Measurements from ENCODE around the gene CCDC92B. TPM values are rescaled to one million over a fixed set of nuclear protein-coding genes. Genes with fewer than 3 reads are reported as not detected.
"Not testable (repeated sequence)": the region's sequence is repeated elsewhere in the genome, so short reads cannot be mapped to it uniquely, and the experiment has no call there.

CCDC92B gene
- total RNA-seq, 1 donor from 2014 or later, result 1.1 TPM

DNA sequence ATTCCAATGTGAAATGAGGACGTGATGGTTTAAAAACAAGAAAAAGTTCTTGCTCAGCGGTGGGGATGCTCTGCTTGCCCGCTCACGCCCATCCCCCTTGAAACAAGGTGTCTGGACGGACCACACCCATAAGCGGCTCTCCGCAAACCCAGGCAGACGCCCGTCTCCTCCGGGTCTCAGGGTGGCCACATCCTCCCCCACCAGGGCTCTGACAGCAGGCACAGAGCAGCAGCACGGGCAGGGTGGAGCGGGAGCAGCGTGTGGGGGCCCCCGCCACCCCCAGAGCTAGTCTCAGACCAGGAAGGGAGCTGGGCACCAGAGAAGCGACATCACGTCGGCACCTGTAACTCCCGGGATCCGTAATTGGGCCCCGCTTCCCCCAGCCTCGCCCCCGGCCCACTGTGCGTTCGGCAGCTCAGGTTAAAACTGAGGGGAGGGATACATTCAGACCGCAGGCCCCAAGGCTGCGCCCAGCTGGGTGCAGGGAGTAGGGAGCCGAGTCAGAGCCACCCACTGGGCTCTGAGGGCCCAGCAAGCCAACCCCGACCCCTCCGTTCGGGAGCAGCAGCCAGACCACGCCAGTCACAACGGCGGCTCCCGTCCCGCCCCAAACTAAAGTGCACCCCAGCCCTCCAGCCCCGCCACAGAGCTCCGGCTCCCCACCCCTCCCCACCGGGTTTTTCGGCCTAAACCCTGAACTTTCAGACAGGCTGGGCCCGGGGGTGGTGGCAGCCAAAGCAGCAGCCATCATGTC is 59.9 kb downstream of the CCDC92B start:
- no peak for DNase-seq

DNA sequence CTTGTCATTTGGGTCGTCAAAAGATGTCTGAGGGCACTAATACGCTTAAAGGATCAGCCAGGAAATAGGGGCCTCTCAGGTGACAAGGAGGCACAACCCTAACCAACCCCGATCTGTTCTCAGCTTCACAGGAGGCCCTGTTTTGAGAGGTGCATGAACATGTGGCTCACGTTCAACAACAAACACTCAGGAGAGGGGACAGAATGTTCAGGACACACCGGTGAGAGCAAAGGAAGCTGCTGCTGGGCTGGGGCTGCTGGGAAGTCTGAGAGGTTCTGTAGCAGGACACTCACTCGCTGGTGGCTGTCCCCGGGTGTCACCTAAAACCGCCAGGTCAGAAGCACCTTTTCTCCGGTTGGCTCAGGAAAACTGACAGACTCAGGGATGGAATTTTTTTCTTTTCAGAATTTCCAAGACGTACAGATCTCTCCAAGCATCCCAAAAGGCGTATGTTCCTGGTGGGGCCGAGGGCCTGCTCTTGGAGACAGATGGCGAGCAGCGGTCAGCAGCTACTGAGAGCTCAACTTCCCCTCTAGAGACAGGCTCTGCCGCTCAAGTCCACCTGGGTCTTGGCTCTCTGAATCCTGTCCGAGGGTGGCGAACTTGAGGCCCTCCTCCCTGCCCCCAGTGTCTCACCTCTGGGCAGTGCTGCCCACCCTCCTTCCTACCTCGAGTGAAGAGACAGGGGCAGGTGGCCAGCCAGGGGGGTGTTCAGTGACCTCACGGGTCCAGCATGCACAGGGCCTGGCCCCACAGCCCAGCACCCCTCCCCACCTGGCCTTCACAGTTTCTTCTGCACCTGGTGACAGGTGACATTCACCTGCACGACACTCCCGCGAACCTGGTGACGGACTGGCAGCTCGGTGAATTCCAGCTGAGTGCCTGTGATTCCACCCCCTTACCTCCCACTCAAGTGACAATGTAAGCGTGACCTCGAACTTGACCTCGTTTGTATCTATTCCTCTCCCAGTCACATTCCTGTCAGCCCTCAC is 60.8 kb downstream of the CCDC92B start:
- no peak for DNase-seq

DNA sequence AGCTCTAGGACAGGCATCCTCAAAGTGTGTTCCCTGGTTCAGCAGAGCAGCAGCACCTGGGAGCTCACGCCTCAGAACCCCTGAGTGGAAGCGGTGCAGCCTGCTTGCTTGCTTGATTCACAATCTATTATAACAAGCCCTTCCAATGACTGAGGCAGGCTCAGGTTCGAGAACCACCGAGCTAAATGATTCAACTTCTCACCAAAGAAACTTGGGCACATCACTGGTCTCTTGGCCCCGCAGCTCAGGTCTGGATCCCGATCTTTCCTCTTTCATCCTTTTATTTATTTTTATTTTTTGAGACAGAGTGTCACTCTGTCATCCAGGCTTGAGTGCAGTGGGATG is 62.4 kb downstream of the CCDC92B start:
- DNase-seq, result no peak

DNA sequence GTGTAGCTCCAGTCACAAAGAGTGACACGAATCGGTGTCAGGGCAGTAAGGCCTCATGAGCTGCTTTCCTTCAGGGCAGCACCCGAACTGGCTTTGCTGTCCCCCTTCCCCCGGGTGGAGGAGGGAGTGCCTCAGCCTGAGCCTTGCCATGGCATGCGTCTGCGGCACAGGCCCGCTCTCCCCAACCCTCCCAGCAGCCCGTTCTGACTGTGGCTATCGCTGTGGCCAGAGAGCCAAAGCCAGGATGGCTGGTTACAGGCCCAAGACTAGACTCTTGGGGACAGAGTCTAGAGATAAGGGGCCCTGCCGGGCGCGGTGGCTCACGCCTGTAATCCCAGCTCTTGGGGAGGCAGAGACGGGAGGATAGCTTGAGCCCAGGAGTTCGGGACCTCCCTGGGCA is 63.8 kb downstream of the CCDC92B start:
- no peak for DNase-seq

DNA sequence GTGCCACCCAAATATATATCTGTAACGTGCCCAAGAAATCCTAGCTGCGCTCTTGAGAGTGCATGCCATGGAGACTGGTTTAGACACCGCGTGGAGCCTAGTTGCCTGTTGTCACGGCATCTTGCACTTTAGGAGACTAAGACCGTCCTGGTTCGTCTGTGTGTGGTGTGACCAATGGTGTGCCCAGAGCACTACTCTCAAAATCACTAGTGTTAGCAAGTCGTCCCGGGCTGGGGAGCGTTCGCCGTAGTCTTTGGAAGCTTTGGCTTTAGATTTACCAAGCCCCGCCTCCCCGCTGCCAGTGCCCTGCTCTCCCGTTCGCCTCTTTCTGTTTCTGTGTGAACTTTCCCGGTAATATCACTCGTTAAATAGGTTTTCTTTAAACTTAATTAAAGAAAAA is 64.9 kb downstream of the CCDC92B start:
- DNase-seq, result no peak

DNA sequence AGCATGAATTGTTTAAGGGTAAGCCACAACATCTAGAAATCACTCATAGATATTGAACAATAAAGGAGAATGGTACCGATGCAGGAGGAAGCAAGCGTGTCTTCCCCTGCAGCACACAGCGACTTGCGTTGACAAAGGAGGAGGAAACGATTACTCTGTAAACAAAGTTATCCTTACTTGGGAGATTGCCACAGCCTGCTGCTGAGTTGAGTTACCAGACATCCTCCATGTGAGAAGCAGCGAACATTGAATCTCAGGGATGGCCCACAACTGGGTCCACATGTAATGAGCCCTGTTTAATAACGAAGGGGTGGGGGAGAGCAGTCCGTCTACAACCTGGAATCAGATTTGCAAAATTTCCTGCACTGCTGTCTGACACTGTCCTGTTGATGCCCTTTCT is 65.5 kb downstream of the CCDC92B start:
- no peak for DNase-seq

DNA sequence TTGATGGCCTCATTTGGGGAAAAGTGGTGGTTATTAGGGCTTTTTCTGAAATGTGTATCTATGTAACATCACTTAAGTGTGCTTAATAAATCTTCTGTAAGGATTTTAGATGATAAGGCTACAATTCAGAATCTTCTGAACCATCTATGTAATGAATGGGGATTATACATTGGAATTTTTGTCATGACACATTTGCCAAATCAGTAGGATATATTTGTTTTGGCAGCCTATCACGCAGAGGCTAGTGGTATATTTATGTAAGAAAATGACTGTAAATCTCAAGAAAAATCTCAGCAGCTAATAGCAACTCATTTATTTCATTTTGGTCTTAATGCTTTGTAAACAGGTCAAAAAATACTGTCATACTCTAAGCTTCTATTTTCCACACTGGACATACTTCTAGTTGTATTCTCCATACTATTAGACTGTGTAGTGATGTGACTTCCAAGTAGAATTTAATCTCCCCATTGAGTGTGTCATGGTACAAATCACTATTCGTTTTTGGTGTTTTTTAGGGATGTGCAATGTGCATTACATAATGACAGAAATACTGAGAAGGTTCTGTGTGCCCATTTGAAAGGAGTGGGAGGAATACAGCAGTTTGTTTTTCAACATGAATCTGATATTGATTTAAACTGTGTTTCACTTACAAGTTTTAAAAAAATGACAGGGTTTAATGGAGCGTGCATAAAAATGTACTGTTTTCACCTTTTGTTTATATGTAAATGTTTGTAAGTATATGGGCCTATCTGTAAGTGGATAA is 67.1 kb downstream of the CCDC92B start:
- DNase-seq, result no peak

DNA sequence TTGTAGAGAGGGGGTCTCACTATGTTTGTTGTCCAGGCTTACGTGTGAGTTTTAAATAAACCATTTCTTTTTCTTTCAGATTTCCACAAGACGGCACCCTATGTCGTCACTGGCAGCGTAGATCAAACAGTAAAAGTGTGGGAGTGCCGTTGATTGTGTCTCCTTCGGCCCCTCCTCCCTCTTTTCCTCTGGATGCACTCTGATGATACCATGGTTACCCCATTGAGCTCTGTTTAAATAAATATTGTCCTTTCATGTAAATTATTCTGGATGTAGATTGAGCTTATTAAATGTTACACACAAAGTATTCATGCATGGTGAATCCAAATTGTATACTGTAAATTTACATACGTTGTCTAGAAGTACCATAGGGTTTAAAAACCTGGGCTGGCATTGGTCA is 67.8 kb downstream of the CCDC92B start:
- DNase-seq, result no peak

DNA sequence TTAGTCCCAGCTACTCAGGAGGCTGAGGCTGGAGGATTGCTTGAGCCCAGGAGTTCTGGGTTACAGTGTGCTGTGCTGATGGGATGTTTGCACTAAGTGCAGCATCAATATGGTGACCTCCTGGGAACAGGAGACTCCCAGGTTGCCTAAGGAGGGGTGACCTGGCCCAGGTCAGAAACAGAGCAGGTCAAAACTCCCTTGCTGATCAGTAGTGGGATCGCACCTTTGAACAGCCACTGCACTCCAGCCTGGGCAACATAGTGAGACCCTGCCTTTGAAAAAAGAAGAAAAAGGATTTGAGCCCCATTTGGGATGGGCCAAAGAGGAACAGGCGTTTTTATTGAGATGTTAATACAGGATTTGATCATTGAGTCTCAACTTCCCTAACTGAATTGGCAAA is 68.5 kb downstream of the CCDC92B start:
- no peak for DNase-seq

DNA sequence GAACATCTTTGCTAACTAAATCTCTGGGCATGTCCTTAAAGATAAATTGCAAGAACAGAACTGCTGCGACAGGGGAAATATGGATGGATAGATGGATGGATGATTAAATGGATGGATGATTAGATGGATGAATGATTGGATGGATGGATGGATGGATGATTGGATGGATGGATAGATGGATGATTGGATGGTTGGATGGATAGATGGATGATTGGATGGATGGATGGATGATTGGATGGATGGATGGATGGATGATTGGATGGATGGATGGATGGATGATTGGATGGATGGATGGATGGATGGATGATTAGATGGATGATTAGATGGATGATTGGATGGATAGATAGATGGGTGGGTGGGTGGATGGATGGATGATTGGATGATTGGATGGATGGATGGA is 70.2 kb downstream of the CCDC92B start:
- DNase-seq, result not testable (repeated sequence)

Small RNAs within 50 kb of the gene (small RNA-seq; reads per million reads assigned to genes)
- gene MIR1253 (not detected), gene MIR6776 (not detected), gene RN7SL608P (not detected), gene hsa-mir-1253 (not detected)

Other genes starting within 250 kb of the CCDC92B start
- 17.0 TPM for gene METTL16, start 237.8 kb downstream of the CCDC92B start, total RNA-seq
- gene PAFAH1B1, start 156.0 kb downstream of the CCDC92B start, total RNA-seq, result 292 TPM
- 17.5 TPM for gene CLUH, start 37.9 kb downstream of the CCDC92B start, total RNA-seq
- gene RAP1GAP2, start 46.8 kb upstream of the CCDC92B start, total RNA-seq, result 29.3 TPM

Measured in occipital lobe (tissue), 3 donors.